Gastroesophageal sphincter (tissue), 4 donors: Measurements from ENCODE around the gene ARL2. TPM values are rescaled to one million over a fixed set of nuclear protein-coding genes. Genes with fewer than 3 reads are reported as not detected.

Source experiments
- ATAC-seq: fragments of 150-250 bp; one replicate; pipeline ENCODE4 v1.9.1; 2016; ENCODE audit warnings: mild to moderate bottlenecking, moderate library complexity
- H3K27ac ChIP-seq, 4 donors: fragments of 200-600 bp; sonication (generic) in 3 of 4; 1 replicate in 3 of 4; 2 replicates in 1 of 4; pipeline ENCODE4 v1.5.1; 2016 to 2019
- H3K27me3 ChIP-seq: fragments of 200-600 bp; sonication (generic); one replicate; pipeline ENCODE4 v1.5.1; 2019
- H3K36me3 ChIP-seq, 2 donors: fragments of 200-600 bp; sonication (generic); one replicate each; pipeline ENCODE4 v1.5.1; 2019; ENCODE audit warnings: control low read depth in 1 of 2
- H3K4me1 ChIP-seq, 3 donors: fragments of 200-600 bp; sonication (generic); 1 replicate in 2 of 3; 2 replicates in 1 of 3; pipeline ENCODE4 v1.5.1; 2016 to 2019; ENCODE audit warnings: control low read depth in 2 of 3
- H3K4me3 ChIP-seq, 2 donors: fragments of 200-600 bp; sonication (generic); one replicate each; pipeline ENCODE4 v1.5.1; 2019; ENCODE audit warnings: mild to moderate bottlenecking in 1 of 2, moderate library complexity in 1 of 2
- H3K9me3 ChIP-seq, 3 donors: fragments of 200-600 bp; sonication (generic); one replicate each; pipeline ENCODE4 v1.5.1; 2017 to 2019; ENCODE audit warnings: control low read depth in 2 of 3
- CTCF ChIP-seq, 4 experiments: fragments of 200-600 bp in 2 of 4; fragments of 450-650 bp in 2 of 4; sonication (generic) in 1 of 4; IDR thresholded peaks; one replicate each; pipeline ENCODE4 v1.5.1; 2017 to 2019; ENCODE audit warnings: antibody characterized with exemption in 4 of 4, mild to moderate bottlenecking in 2 of 4, moderate library complexity in 2 of 4
- EP300 ChIP-seq: sonication (generic); formaldehyde crosslinking; IDR thresholded peaks from one replicate; pipeline ENCODE4 v1.6.1; 2017; ENCODE audit warnings: antibody characterized with exemption, mild to moderate bottlenecking
- POLR2A ChIP-seq, 2 donors: fragments of 450-650 bp; IDR thresholded peaks; one replicate each; pipeline ENCODE4 v1.6.1; 2017; ENCODE audit warnings: antibody characterized with exemption in 2 of 2, mild to moderate bottlenecking in 2 of 2, moderate library complexity in 1 of 2
- POLR2AphosphoS5 ChIP-seq: sonication (generic); formaldehyde crosslinking; IDR thresholded peaks from one replicate; pipeline ENCODE4 v1.6.1; 2017; ENCODE audit warnings: antibody characterized with exemption
- WGBS, 2 donors: methylation state at CpG; one replicate each; pipeline ENCODE4 v1.1.5; 2018; ENCODE audit warnings: low coverage in 1 of 2; 5-methylcytosine and 5-hydroxymethylcytosine counted together
- total RNA-seq, 4 donors: library from RNA; depleted of rRNA; stranded (reverse); fragments of >200 nt; gene quantifications; one replicate each; pipeline ENCODE4 v1.1.0, GENCODE V29; 2016

The ARL2 gene
- total RNA-seq: 100 to 1,000 TPM; 158 to 220 (median 179) TPM

DNA sequence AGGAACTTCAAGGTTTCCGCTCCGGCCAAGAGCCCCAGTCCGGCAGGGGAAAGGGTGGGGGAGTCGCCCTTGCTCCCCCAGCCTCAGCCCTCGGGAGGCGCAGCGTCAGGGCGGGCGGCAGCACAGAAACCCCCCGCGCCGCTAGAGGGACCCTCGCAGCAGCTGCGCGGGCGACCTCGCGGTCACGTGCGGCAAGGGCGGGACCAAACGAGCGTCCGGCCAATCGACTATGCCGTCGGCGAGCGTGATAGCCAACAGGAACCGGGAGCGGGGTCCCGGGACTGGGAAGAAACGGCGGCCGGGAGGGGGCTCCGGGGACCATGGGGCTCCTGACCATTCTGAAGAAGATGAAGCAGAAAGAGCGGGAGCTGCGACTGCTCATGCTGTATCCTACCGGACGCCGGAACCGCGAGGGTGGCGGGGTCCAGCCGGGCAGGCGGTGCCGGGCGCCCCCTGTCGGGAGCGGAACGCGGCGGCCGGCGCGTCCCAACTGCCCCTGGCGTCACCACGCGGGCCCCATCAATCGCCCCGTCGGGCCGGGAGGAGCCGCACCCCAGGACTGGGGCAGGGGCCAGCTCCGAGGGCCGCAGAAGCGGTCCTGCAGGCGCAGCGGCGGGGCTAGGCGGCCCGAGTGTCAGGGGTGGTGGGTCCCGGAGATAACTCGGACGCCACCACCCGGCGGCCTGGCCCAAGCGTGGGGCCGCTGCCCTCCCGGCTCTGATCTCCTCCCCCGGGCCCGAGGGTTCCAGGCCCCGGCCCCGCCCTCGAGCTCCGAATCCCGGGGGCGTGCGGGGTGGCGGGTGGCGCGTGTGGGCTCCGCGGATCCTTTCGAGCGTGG is at the start of gene ARL2:
Gene ARL2, plus strand, starts transcription at position 273 of the 838 bp plus-strand sequence. Its CDS starts 48 bp downstream, at position 321.
- peak within 1 kb of the TSS; percentile 94 to 100 (median 98) for H3K27ac ChIP-seq
- H3K27me3 ChIP-seq: no peaks in the 10 kb centered on the region
- H3K4me3 ChIP-seq: peak within 1 kb of the TSS; percentile 55 to 68
- no peaks in the 10 kb centered on the region for H3K9me3 ChIP-seq
- peaks cover 0 to 17% of the 10 kb centered on the region in 2 donors for H3K36me3 ChIP-seq
- ATAC-seq: peak; percentile 93
- TF ChIP-seq EP300: no peak
- peak in 3 of 4 experiments; percentile 86 to 94 (median 94) for TF ChIP-seq CTCF (IDR thresholded peaks at IDR 0.05)
- TF ChIP-seq POLR2A (IDR thresholded peaks at IDR 0.05): peak; percentile 41 to 59
- TF ChIP-seq POLR2AphosphoS5: no peak
- WGBS, 2 donors: 1% methylated on average over 12 of the region's 96 CpGs; no CpG with 5 or more reads in 1 of the 2 donors
- peaks cover 0 to 41% (median 10%) of the 10 kb centered on the region in 3 donors for H3K4me1 ChIP-seq

DNA sequence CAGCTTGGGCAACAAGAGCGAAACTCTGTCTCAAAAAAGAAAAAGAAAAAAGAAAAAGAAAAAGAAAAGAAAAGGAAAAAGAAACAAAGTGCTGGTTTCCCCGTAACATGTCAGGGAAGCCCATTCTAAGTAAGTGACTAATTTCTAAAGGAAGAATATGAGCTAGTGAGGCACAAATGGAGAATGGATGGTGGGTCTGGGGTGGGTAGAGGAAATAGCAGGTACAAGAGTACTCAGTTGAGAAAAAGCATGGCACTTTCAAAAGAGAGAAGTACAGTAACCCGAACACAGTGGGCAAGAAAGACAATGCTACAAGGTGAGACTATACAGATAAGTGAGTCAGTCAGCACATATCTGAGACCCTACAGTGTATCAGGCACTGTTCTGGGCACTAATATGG is 46.6 kb upstream of the ARL2 start:
- H3K27ac ChIP-seq: no peak overlapping the region
- 80 to 91% methylated on average over 1 to 3 of the region's 3 CpGs for WGBS, 2 donors
- no peaks in the 10 kb centered on the region for H3K27me3 ChIP-seq
- TF ChIP-seq EP300 (no peak), CTCF (IDR thresholded peaks at IDR 0.05) (no peak), POLR2AphosphoS5 (no peak), POLR2A (IDR thresholded peaks at IDR 0.05) (no peak)
- H3K4me3 ChIP-seq: no peak overlapping the region
- no peak for ATAC-seq
- peaks cover 0 to 11% (median 3%) of the 10 kb centered on the region in 3 donors for H3K4me1 ChIP-seq
- no peaks in the 10 kb centered on the region for H3K9me3 ChIP-seq
- H3K36me3 ChIP-seq: no peaks in the 10 kb centered on the region

GRCh38 chr11:64969209-64969608 is 44.8 kb upstream of the ARL2 start:
- Histone ChIP-seq H3K27ac (no peak overlapping the region), H3K36me3 (no peaks in the 10 kb centered on the region), H3K27me3 (no peaks in the 10 kb centered on the region), H3K4me3 (no peak overlapping the region), H3K4me1 (peaks cover 0 to 15% (median 3%) of the 10 kb centered on the region in 3 donors), H3K9me3 (no peaks in the 10 kb centered on the region)
- no peak for ATAC-seq
- TF ChIP-seq POLR2AphosphoS5 (no peak), CTCF (IDR thresholded peaks at IDR 0.05) (no peak)
- 46 to 57% methylated on average over 5 of the region's 5 CpGs for WGBS, 2 donors

GRCh38 chr11:64970731-64971151 is 43.2 kb upstream of the ARL2 start:
- Histone ChIP-seq H3K27ac (no peak overlapping the region), H3K36me3 (no peaks in the 10 kb centered on the region), H3K27me3 (no peaks in the 10 kb centered on the region), H3K4me3 (no peak overlapping the region), H3K4me1 (peaks cover 0 to 15% (median 3%) of the 10 kb centered on the region in 3 donors), H3K9me3 (no peaks in the 10 kb centered on the region)
- no peak for ATAC-seq
- 88 to 97% methylated on average over 7 to 8 of the region's 8 CpGs for WGBS, 2 donors
- TF ChIP-seq CTCF (IDR thresholded peaks at IDR 0.05) (no peak), POLR2A (IDR thresholded peaks at IDR 0.05) (no peak), POLR2AphosphoS5 (no peak), EP300 (no peak)
